GM18519 (cell line): ENCODE measurements around the gene ATXN7L1.

Experiments used
- ATAC-seq: cut with Tn5 transposase; IDR thresholded peaks from one replicate; pipeline ENCODE4 v1.9.1; 2021; ENCODE audit warnings: mild to moderate bottlenecking, moderate library complexity; ENCODE audit not compliant: unreplicated experiment, low FRiP score

ATXN7L1 gene

DNA sequence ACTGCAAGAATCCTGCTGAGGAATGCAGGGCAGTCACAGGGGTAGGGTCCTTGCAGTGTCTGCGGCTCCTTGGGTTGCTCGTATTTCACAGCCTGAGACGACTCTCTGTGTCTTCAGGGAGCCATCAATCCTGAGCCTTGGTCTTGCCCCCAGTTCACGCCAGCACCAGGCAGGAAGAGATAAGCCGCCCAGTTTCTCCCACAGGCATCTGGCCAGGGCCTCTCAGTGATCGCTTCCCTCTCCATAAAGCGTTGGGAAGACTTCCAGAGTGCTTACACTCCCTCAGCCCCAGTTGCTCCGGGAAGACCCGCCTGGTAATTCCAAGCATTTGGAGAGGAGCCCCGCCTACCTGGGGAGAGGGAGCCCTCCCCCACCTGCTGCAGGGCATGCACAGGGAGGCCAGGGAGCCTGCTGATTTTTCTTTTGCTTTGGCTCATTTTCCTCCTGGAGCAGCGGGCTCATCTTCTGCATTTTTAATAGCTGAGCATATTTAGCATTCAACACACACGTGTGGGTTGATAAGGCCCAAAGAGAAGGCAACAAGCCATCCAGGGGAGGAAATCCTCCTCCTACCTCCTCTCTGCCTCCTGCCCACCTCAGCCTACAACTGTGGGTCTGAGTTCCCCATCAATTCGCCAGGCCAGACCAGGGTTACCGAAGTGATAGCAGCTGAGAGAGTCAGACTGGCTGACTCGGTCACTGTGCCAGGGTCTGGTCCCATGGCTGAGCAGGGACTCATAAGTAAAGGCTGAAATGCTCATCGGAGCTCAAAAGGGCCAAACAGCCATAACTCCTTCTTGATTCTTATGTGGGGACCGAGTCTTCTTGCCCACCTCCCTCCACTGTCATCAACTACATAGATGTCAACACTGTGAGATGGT, 220.7 kb downstream of the ATXN7L1 start:
- ATAC-seq, result no peak

GRCh38 chr7:105655067-105655466, 221.3 kb downstream of the ATXN7L1 start:
- ATAC-seq, result no peak

- no peak for ATAC-seq
These were observed 222.2 kb downstream of the ATXN7L1 start for GRCh38 chr7:105654095-105654686.

DNA sequence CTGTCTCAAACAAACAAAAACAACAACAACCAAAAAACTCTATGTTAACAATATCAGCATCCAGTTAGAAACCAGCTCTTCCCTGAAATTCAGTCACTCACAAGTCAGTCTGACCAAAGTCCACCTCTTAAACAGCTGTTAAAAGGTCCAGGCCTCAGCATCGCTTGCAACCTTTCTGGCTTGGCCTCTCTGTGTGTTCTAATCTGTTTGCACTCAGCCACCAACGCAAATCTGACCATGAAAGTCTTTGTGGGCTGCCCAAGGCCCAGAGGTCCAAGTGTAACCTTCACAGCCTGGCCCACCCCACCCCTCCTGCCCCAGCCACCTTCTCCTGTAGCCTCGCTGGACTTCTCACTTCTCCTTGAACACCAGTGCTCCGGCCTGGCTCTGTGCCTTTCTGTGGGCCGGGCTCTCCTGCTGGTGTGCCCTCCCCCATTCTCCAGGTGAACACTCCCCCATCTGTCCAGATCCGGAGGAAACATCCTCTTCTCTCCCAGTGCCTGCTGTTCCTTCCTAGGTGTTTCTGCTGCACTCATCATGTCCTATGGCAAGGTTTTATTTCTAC, 222.9 kb downstream of the ATXN7L1 start:
- ATAC-seq, result no peak

GRCh38 chr7:105652359-105652993, 223.9 kb downstream of the ATXN7L1 start:
- peak; percentile 79 for ATAC-seq

GRCh38 chr7:105651798-105652197, 224.6 kb downstream of the ATXN7L1 start:
- no peak for ATAC-seq

DNA sequence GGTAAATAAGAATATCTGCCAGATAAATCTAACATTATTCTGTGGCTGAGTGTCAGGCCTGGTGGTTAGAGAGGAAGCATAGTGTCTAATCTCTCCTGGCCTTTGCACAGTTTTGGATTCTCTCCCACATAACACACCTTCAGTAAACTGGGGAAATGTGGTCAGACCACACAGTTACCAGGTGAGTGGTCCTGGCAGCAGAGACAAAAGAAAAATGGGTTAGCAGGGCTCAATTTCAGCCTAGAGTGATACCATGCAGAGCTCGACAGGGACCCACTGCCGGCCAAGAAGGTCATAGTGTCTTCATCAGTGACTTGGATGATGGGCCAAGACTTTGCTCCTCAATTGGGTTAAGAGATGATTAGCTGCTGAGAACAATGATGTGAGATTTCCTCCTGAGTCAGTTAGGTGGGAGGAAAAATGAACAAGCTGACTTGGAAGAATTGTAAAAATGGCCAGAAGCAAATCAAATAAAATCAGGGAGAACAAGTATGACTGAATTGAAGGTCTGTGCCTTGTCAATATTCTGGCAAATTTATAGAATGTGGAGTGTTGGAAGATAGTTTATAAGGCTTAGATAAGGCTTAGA, 225.9 kb downstream of the ATXN7L1 start:
- no peak for ATAC-seq

GRCh38 chr7:105649727-105650381, 226.5 kb downstream of the ATXN7L1 start:
- no peak for ATAC-seq

GRCh38 chr7:105648561-105649401, 227.6 kb downstream of the ATXN7L1 start:
- ATAC-seq, result no peak

- ATAC-seq, result no peak
These were observed 228.8 kb downstream of the ATXN7L1 start for GRCh38 chr7:105647591-105647990.

DNA sequence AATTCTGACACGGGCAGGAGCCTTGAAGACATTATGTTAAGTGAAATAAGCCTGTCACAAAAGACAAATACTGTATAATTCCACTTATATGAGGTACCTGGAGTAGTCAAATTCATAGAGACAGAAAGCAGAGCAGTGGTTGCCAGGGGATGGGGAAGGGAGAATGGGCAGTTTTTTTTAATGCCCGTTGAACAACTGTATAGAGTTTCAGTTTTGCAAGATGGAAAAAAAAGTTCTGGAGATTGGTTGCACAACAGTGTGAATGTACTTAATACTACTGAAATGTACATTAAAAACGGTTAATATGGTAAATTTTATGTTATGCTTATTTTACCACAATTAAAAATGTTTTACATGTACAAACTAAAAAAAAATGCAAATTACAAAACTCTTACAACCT, 231.5 kb downstream of the ATXN7L1 start:
- ATAC-seq, result no peak

- no peak for ATAC-seq
These were observed 232.5 kb downstream of the ATXN7L1 start for GRCh38 chr7:105643851-105644250.

DNA sequence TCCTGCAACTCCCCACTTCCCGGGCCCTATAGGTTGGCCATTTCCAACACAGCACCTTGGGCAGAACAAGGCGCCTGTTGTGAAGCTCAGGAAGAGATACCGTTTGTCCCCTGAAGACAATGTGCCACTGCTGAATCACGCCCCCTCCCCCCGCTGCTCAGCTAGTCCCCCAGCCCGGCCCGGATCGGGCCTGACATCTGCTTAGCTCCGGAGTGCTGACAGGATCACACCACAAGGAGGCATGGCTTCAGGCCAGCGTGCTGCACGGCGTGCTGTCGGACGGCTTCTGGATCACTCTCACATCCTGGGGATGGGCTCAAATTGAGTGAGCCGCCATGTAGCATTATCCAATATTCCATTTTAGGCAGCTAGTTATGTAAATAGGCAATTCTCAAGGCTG, 233.0 kb downstream of the ATXN7L1 start:
- ATAC-seq, result no peak

- no peak for ATAC-seq
These were observed 234.1 kb downstream of the ATXN7L1 start for GRCh38 chr7:105642264-105642663.

DNA sequence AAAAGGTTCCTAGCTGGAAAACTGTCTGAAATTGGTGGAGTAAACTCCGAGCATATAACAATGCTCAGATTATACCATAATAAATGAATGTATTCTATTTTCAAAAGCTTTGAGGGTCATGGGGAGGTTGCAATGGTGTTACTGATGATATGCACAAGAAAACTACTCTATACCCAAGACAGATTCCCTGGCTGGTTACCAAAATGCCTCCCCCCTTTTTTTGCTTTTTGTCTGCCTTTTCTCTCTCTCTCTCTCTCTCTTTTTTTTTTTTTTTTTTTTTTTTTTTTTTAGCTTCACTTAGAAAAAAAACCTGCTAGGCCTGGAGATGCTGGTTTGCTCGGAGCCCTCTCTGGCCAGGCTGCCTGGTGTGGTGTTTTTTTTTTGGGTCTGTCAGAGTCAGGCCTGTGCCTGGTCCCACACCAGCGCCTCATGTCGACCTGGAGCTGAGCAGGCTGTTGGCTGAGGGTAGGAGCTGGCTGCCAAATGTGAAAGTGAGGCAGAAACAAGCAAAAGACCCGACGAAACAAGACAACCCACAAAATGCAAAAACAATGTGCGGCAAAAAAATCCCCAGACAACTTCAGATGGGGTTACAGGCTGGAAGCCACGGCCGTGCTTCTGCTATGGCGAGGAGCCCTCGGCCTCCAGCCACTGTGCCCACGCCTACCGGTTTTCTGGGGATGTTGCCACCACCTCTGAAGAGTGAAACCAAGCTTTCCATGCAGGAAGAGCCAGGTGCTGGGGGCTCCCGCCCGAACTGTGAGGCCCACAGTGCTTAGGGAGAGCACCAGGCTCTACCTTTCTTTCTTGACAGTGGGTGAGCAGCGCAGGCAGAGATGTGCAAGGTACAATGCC, 235.2 kb downstream of the ATXN7L1 start:
- no peak for ATAC-seq

DNA sequence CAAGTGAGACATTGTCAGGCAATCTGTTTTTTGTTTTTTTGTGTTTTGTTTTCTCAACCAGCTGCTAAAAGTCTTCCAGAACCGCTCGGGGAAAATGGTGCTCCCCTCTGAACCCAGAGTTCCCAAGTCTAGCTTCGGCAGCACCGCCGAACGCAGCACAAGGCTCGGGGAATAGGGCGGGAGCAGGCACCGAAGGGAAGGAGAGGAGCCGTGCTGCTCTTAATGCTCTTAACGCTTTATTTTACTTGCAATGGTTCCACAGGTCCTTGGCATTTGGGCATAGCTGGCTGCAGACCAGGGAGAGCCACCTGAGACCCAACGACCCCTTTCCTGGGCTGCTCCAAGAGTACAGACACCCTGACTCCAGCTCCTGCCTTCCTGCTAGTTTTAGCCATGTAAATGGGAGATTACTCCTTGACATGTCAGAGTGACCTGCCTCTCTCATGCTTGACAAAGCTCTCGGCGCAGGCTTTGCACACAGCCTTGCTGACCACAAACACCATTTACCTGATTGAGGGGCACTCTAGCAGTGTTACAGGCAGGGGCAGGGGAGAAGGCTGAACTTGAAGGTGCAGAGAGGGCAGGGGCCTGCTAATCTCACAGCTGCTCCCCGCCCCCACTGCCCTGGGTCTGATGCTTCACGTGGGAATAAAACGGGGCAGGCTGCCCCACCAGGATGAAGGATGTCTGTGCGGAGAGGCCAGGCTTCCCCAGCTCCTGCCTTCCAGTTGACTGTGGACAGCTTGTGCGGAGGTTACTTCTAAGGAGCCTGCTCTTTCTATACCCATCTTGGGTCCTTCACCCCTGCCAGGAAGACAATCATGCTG, 236.5 kb downstream of the ATXN7L1 start:
- ATAC-seq, result no peak

DNA sequence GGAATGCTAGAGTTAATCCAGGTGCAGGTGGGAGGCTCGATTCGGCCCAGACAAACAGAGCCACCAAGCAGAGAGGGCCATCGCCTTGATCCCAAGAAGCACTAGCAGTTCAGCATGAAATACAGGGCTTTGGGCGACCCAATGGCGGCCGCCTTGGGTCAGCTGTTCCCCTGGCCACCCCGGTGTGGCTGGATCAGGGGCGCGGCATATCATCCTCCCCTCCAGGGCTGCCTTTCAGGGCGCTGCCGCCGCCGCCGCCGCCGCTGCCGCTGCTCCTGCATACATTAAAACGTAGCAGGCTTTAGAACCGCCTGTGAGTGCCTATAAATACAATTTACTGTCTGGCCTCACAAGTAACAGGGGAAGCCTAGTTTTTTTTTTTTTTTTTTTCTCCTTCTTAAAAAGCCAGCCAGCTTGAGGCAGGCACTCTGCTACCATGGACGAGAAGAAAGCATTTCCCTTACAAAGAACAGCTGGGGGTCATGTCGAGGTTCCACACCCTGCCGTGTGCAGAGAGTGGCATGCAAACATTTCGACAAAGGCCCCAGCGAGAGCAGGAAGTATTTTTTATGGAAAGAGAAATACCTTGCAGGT, 237.4 kb downstream of the ATXN7L1 start:
- no peak for ATAC-seq
